Measurements from ENCODE around the gene SMIM28.

The SMIM28 gene

GRCh38 chr6:138403801-138404665 lies 26.3 kb downstream of the SMIM28 start, which contains the start of gene HEBP2:
HEBP2 (plus strand) TSS chr6:138404223; CDS start chr6:138404496, 273 bp downstream.
- peak; percentile 40 to 45 for TF ChIP-seq CTCF (IDR thresholded peaks at IDR 0.05)
- Histone ChIP-seq H3K9me3 (no peaks in the 10 kb centered on the region), H3K4me3 (peak within 1 kb of the TSS; percentile 75 to 86), H3K27me3 (no peaks in the 10 kb centered on the region), H3K4me1 (peaks cover 0 to 15% (median 9%) of the 10 kb centered on the region in 4 donors), H3K27ac (peak within 1 kb of the TSS; percentile 91 to 97), H3K36me3 (peaks cover 19 to 32% (median 29%) of the 10 kb centered on the region in 3 donors)
- peak; percentile 94 to 95 for DNase-seq
- intact Hi-C loops (cut with DNase I; ENCODE audit: low total_unique reads), result loop anchor here (10.0 kb wide), 1 partner anchor 289 kb away; no protein-coding TSS in a partner anchor

- Histone ChIP-seq H3K36me3 (peaks cover 26 to 40% (median 29%) of the 10 kb centered on the region in 3 donors), H3K4me3 (peak overlapping the region; percentile 75 to 86), H3K9me3 (no peaks in the 10 kb centered on the region), H3K27ac (peak overlapping the region; percentile 91 to 97), H3K27me3 (no peaks in the 10 kb centered on the region), H3K4me1 (peaks cover 0 to 15% (median 9%) of the 10 kb centered on the region in 4 donors)
- intact Hi-C loops (cut with DNase I; ENCODE audit: low total_unique reads), result loop anchor here (5.0 to 10.0 kb wide), 2 partner anchors 290 to 367 kb away; partner anchors contain the start of gene CCDC28A
- TF ChIP-seq CTCF (IDR thresholded peaks at IDR 0.05), result no peak
- DNase-seq, result peak in 1 of 2 donors; percentile 73
Observed at GRCh38 chr6:138404666-138405337, 27.1 kb downstream of the SMIM28 start.

GRCh38 chr6:138405816-138406413 lies 28.2 kb downstream of the SMIM28 start:
- Histone ChIP-seq H3K36me3 (peaks cover 34 to 49% (median 35%) of the 10 kb centered on the region in 3 donors), H3K27ac (peak overlapping the region in 1 of 2 donors; percentile 97), H3K27me3 (no peaks in the 10 kb centered on the region), H3K4me3 (no peak overlapping the region), H3K9me3 (no peaks in the 10 kb centered on the region), H3K4me1 (peaks cover 0 to 15% (median 9%) of the 10 kb centered on the region in 4 donors)
- intact Hi-C loops (cut with DNase I; ENCODE audit: low total_unique reads), result loop anchor here (5.0 to 10.0 kb wide), 2 partner anchors 291 to 366 kb away; partner anchors contain the start of gene CCDC28A
- TF ChIP-seq CTCF (IDR thresholded peaks at IDR 0.05), result no peak
- no peak for DNase-seq

- Histone ChIP-seq H3K27me3 (no peaks in the 10 kb centered on the region), H3K4me1 (peaks cover 0 to 15% (median 9%) of the 10 kb centered on the region in 4 donors), H3K27ac (no peak overlapping the region), H3K36me3 (peaks cover 39 to 54% (median 40%) of the 10 kb centered on the region in 3 donors), H3K4me3 (no peak overlapping the region), H3K9me3 (no peaks in the 10 kb centered on the region)
- intact Hi-C loops (cut with DNase I; ENCODE audit: low total_unique reads), result loop anchor here (5.0 to 10.0 kb wide), 2 partner anchors 292 to 366 kb away; partner anchors contain the start of gene CCDC28A
- TF ChIP-seq CTCF (IDR thresholded peaks at IDR 0.05), result no peak
- no peak for DNase-seq
Observed at GRCh38 chr6:138406443-138406842, 28.7 kb downstream of the SMIM28 start.

GRCh38 chr6:138410048-138410735 lies 32.5 kb downstream of the SMIM28 start:
- Histone ChIP-seq H3K27ac (no peak overlapping the region), H3K4me1 (peaks cover 0 to 8% (median 4%) of the 10 kb centered on the region in 4 donors), H3K9me3 (no peaks in the 10 kb centered on the region), H3K4me3 (no peak overlapping the region), H3K27me3 (no peaks in the 10 kb centered on the region), H3K36me3 (peaks cover 69 to 92% (median 72%) of the 10 kb centered on the region in 3 donors)
- no peak for TF ChIP-seq CTCF (IDR thresholded peaks at IDR 0.05)
- no peak for DNase-seq
- intact Hi-C loops (cut with DNase I; ENCODE audit: low total_unique reads), result no loop called here
